Kidney tubule cell (primary cell): Measurements from ENCODE around the gene RINL.

ENCODE experiments used
- DNase-seq: peaks from one replicate; pipeline ENCODE4 v3.0.0-alpha.2; 2018; ENCODE audit warnings: low spot score

Gene RINL

DNA sequence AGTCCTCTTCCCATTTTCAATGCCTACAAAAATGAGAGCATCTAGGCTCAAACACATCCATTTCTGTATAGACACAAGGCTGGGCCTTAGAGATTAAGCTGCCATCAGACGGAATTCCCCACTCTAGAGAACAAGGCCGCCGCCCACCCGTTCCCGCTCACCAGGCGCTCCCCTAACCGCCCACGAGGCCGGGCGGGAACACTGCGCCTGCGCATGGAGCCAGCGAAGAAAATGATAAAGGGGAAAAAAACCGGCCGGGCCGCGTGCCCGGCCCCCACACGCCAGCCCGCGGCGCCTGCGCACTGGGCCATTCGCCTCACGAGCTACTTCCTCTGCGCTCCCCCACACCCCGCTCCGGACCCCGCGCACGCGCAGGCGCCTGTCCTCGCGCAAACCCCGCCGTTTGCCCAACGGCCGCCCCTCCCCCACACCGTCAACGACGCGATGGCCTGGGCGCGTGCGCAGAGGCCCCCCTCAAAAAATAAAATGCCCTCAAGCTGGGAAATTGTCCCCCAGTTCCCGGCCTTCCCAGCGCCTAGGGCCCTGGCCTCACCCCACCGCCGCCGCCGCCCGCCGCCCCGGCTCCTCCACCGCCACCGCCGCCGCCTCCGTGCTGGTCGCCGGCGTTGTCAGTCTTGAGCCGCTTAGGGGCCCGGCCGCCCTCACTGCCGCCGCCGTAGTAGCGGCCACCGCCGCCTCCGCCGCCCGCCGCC, 28.8 kb downstream of the RINL start:
- DNase-seq: peak; percentile 97

DNA sequence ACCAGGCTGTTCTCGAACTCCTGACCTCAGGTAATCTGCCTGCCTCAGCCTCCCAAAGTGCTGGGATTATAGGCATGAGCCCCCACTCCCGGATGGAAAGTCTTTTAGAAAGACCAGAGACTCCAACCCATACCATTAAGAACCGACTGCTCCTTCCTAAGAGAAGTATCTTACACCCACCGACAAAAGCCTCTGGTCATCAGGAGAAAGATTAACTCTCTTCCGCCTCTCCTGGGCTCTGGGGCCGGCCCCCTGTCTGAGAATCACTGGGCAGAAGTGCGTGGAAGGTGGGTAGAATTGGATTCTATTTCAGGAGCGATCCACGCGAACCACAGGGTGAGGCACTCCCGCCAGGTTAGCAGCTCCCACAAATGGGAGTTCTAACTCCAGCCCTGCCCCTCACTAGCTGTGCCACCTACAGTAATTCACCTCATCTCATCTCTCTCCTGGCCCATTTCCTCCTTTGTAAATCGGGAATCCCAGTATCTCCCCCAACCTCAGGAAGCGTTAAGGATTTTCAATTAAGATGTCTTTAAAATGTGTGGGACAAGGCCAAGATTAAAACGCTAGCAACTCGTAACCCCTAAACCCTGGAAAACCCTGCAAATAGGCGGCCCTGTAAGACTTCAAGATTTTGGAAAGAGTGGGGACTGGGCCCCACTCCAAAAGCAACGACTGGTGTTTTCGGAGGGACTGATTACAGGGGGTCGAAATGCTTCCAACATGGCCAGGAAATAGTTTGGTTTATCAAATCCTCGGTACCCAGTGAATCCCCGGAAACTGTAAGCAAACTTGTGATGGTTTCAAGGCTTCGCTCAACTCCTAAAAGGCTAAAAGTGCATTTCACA, 29.6 kb downstream of the RINL start:
- peak; percentile 51 for DNase-seq

DNA sequence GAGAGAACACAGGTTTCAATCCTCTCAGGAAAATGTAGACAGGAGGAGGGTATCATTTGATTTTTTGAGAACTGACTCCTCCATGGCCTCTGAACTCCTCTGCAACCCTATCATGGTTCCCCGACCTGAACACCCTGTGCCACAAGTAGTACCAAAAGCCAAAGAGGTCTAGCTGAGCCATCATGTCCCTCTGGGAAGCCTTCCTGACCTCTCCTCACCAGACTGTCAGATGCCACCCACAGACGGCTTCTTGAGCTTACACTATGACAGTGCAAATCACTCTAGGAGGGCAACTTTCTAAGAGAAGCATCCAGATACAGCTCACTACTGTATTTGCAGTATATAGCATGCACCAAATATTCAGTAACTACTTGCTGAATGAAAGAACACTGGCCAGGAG, 32.0 kb downstream of the RINL start:
- DNase-seq: no peak

GRCh38 chr19:38845374-38846024, 32.6 kb downstream of the RINL start:
- DNase-seq: no peak

DNA sequence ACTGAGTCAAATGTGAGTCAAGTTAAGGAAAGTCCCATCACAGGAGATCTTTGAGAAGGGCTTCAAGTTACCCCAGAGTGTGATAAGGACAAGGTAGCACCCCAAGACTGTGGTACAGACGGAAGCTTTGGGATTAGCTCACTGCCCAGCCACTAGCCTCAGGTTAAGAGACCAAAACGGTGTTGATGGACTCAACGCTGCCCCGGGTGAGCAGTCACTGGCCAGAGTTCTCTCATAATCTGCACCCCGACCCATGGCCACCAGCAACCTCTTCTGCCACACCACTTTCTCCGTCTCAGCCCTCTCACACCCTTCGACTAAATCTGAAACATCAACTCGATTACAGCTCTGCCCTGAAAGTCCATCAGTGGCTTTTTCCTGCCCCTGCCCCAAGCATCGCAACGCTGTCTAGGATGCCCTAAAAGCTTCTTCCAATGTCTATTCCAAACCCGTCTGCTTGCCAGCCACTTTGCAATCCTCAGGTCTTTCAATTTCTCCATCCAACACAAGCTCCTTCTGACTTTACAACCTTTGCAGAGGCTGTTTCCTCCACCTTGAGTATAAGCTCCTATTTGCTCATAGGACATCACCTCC, 33.9 kb downstream of the RINL start:
- no peak for DNase-seq

DNA sequence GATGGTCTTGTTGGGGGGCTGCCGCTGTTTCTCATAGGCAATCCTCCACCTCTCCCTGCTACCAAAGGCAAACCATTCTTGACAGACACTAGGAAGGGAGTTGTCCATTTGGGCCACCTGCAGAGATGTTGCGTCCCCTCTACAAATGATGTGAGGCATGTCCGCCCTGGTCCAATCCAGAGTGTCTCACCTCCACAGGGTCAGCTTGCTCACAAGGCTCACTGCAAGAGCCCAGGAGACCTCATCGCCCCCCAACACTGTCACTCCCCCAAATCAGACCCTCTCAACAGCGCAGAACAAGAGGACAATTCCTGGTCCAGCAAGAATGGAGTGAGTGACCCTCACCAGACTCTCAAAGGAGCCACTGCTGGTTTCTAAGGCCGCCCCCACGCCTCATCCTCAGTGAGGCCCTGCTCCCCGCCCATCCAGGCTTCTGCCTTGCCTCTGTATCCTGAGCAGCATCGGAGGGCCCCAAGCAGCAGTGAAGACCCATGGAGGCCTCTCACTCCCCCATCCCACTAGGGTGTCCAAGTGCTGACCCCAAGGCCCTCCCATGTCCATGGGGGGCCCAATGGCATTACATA, 34.8 kb downstream of the RINL start:
- no peak for DNase-seq

DNA sequence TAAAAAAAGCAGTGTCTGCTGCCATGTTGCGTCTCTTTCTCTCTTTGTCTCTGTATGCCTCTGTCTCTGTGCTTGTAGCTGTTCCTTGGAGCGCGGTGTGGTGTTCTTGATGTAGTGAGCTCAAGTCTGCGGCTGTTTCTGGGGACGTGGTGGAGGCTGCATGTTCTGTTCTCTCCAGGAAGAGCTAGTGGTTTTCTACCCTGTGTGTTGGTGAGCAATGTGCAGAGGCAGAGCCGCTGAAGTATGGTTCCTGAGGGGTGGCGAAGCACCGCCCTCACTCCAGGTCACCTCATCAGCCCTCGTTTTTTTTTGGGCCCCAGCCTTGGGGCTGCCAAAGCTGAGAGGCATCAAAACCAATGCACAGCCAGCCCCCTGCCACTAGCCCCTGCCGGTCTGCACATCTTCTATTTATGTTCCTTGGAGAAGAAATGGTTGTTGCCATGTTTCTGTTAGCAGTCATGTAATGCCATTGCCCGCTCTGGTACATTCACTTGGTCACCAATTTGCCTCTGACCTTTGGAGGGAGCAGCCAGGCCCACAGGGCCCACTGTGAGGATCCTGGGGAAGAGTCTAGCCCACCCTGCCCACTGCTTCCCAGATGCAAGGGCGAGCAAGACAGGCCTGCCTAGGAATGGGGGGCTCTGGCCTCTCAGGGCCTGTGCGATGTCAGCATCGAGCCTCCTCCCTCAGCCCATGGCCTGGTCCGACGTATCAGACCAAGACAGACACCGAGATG, 35.5 kb downstream of the RINL start:
- DNase-seq: no peak

DNA sequence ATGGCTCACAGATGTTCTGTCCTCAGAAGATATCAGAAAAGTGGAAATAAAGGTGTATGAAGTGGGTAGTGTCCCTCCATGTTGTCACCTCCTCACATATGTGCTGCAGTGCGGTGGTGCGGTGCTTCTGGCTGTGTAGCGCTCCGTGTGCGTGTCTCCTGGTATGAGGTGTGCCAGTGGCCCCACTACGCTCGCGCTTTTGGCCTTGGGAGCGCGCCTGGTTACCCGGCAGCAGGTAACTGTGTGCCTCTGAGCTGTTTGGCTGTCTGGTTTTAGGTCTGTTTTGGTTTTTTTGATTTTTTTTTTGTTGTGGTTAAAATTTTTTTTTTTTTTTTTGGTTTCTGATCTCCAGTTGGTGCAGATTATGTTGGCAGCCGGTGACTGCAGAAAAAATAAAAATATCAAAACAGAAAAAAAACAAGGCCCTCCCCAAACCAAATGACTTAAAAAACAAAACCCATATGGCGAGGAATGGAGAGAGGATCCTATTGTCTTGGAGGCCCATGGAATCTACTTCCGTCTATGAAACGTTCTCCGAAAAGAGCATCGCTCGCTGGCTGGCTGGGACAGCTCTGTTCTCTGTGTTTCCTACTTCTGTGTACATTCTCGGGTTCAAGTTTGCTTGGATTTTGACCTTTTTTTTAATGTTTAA, 36.2 kb downstream of the RINL start:
- DNase-seq: no peak

DNA sequence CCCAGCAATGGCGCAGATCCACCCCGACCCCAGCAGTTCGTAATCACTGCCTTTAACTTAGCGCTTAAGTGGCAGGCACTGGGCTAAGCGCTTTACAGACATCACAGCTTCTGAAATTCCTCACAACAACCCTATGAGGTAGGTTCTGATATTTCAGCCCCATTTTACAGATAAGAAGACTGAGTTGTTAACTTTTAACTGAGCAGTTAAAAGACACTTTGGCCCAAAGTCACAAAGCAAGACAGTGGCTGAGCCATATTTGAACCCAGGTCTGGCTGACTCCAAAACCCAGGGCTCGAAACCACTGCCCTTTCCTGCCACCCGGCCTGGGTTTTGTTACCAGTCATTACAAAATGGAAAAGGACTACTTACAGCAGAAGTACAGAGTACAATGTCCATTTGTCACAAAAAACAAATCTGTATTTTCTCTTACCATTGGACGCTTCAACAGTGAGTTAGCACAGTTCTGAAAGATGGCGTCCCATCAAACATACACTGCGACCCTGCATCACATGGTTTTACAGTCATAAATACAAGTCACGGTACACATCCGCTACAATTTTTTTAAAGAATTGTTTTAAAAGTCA, 36.8 kb downstream of the RINL start:
- DNase-seq: no peak

GRCh38 chr19:38840583-38840968, 37.5 kb downstream of the RINL start:
- DNase-seq: no peak

GRCh38 chr19:38839816-38840582, 38.1 kb downstream of the RINL start:
- no peak for DNase-seq

DNA sequence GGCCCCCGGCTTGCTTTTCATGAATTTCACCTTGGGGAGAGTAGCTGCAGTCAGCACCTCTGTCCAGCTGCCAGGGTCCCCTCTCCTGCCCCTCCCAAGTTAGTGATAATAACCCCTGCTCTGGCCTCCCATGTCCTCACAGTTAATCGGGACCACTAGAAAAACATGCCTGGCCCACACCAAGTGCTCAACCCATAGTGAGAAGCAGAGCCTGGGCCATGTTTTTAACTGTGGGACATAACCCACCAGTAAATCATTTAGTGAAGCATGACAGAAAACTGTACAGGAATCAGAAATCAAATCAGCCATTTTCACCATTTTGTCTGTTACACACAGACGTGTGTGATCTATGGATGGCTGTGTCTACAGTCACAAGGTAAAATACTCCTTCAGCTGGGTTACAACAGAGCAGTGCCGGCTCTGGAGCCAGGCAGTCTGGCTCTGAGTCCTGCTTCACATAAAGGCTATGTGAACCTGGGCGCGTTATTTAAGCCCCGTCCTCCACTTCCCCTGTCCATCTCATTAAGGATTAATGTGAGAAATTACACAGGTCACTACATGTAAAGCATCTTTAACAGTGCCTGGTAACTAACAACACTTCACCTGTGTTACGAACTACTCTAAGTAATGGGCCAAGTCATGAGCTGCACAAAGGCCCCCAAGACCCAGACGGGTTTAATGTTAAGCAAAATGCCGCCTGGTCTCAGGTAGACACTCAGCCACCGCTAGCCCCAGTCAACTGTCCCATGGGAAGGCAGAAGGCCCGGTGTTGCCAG, 38.9 kb downstream of the RINL start:
- no peak for DNase-seq

DNA sequence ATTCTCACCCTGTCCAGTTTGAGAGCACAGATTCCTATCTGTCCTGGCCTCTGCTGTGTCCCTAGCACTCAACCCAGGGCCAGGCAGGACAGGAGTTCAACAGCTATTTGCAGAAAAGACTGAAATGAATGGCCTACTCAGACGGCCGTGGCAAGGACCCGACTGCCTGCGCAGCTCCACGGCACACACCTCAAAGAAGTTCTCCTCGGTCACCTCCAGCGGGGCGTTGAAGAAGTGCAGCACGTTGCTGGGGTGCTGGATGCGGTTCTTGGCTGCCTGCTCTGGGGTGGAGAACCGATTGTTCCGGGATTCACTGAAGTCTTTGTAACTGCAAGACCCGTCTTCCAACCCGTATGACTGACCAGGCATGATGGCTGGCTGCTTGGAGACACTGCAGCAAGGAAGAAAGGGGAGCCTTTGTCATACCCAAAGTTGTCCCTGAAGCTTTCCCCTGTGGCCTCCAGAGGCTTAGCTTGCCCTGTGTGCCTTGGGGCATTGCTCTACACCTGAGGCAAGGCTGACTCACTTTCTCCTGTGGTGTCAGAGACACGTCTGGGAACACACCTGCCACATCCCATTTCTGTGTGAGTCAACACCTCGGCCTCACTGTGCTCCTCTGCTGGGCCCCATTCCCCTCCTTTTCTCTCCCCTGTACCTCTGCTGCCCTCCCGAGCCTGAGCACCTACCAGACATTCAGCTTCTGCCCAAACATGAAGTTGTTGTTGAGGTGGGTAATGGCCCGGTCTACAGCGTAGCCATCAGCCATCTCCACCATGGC, 39.7 kb downstream of the RINL start:
- DNase-seq: peak; percentile 91

- DNase-seq: peak; percentile 48
These were observed 40.4 kb downstream of the RINL start for GRCh38 chr19:38837656-38838121.

- DNase-seq: no peak
These were observed 41.0 kb downstream of the RINL start for GRCh38 chr19:38836983-38837626.

GRCh38 chr19:38836159-38836982, 41.7 kb downstream of the RINL start:
- DNase-seq: no peak

DNA sequence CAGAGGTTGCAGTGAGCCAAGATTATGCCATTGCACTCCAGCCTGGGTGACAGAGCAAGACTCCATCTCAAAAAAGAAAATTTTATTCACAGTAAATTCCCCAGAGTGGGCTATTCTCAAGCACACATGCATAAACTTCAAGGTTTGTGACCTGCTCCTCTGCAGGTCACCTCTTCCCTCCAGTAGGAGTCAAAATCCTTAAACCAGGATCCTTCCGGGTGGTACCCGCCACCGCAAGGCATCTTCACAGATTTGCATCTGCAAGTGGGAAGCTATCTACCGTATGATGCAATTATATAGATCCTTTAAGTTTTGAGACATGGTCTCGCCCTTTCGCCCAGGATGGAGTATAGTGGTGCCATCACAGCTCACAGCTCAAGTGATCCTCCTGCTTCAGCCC, 43.5 kb downstream of the RINL start:
- DNase-seq: no peak
